Measurements from ENCODE around the gene POLG2. TPM values are rescaled to one million over a fixed set of nuclear protein-coding genes. Genes with fewer than 3 reads are reported as not detected.
"Not testable (repeated sequence)": the region's sequence is repeated elsewhere in the genome, so short reads cannot be mapped to it uniquely, and the experiment has no call there.

Gene POLG2
- total RNA-seq, 4 donors from 2014 or later, result 4.8 to 10.8 (median 6.3) TPM

GRCh38 chr17:64471440-64471839, 25.4 kb downstream of the POLG2 start:
- TF ChIP-seq POLR2A (IDR thresholded peaks at IDR 0.05), result no peak
- TF ChIP-seq POLR2AphosphoS5 (IDR thresholded peaks at IDR 0.05), result no peak
- TF ChIP-seq CTCF (IDR thresholded peaks at IDR 0.05), result no peak
- no peak for TF ChIP-seq EP300 (IDR thresholded peaks at IDR 0.05; ENCODE audit: low read depth)
- intact Hi-C loops (cut with DNase I; ENCODE audit: low total_unique reads), result no loop called here
- Histone ChIP-seq H3K4me1 (no peaks in the 10 kb centered on the region), H3K4me3 (no peak overlapping the region), H3K9me3 (no peaks in the 10 kb centered on the region), H3K27ac (no peak overlapping the region), H3K36me3 (no peaks in the 10 kb centered on the region), H3K27me3 (no peaks in the 10 kb centered on the region)
- 92% methylated on average over 3 of the region's 3 CpGs; no CpG with 5 or more reads in 1 of the 2 donors for WGBS, 2 donors (ENCODE audit: low coverage in 1 of 2)
- no peak for DNase-seq
- in situ Hi-C loops (cut with MboI; ENCODE audit: low pct_ligation_motif_present in 1 of 4, low pct_unique_long_range_greater_than_20kb in 1 of 4, low sequenced_read_pairs in 3 of 4), result no loop called here

GRCh38 chr17:64470625-64471024, 26.2 kb downstream of the POLG2 start:
- no peak for TF ChIP-seq POLR2AphosphoS5 (IDR thresholded peaks at IDR 0.05)
- no peak for TF ChIP-seq POLR2A (IDR thresholded peaks at IDR 0.05)
- no peak for TF ChIP-seq CTCF (IDR thresholded peaks at IDR 0.05)
- no peak for TF ChIP-seq EP300 (IDR thresholded peaks at IDR 0.05; ENCODE audit: low read depth)
- intact Hi-C loops (cut with DNase I; ENCODE audit: low total_unique reads), result no loop called here
- Histone ChIP-seq H3K27ac (no peak overlapping the region), H3K27me3 (no peaks in the 10 kb centered on the region), H3K4me3 (no peak overlapping the region), H3K9me3 (no peaks in the 10 kb centered on the region), H3K4me1 (no peaks in the 10 kb centered on the region), H3K36me3 (no peaks in the 10 kb centered on the region)
- in situ Hi-C loops (cut with MboI; ENCODE audit: low pct_ligation_motif_present in 1 of 4, low pct_unique_long_range_greater_than_20kb in 1 of 4, low sequenced_read_pairs in 3 of 4), result no loop called here
- DNase-seq, result no peak
- 82 to 100% methylated on average over 1 to 4 of the region's 4 CpGs for WGBS, 2 donors (ENCODE audit: low coverage in 1 of 2)

DNA sequence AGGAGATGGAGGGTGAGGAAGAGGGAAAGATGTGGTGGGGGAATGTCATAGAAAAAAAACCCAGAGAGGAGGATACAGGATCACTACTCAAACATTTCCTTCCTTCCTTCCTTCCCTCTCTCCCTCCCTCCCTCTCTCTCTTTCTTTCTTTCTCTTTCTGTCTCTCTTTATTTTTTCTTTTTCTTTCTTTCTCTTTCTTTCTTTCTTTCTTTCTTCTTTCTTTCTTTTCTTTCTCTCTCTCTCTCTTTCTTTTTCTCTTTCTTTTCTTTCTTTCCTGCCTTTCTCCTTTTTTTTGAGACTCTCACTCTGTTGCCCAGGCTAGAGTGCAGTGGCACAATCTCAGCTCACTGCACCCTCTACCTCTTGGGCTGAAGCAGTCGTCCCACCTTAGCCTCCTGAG, 30.0 kb downstream of the POLG2 start:
- H3K4me3 ChIP-seq; intact Hi-C loops (cut with DNase I; ENCODE audit: low total_unique reads); in situ Hi-C loops (cut with MboI; ENCODE audit: low pct_ligation_motif_present in 1 of 4, low pct_unique_long_range_greater_than_20kb in 1 of 4, low sequenced_read_pairs in 3 of 4); H3K9me3 ChIP-seq; H3K27me3 ChIP-seq; H3K4me1 ChIP-seq; H3K36me3 ChIP-seq; H3K27ac ChIP-seq; DNase-seq: not testable (repeated sequence)
- 83 to 85% methylated on average over 1 of the region's 1 CpG for WGBS, 2 donors (ENCODE audit: low coverage in 1 of 2)

- H3K4me3 ChIP-seq, result no peak overlapping the region
- in situ Hi-C loops (cut with MboI; ENCODE audit: low pct_ligation_motif_present in 1 of 4, low pct_unique_long_range_greater_than_20kb in 1 of 4, low sequenced_read_pairs in 3 of 4) (no loop called here), intact Hi-C loops (cut with DNase I; ENCODE audit: low total_unique reads) (no loop called here)
- H3K4me1 ChIP-seq, result no peaks in the 10 kb centered on the region
- TF ChIP-seq EP300 (IDR thresholded peaks at IDR 0.05; ENCODE audit: low read depth), result no peak
- no peak for DNase-seq
- H3K36me3 ChIP-seq, result no peaks in the 10 kb centered on the region
- 47 to 71% methylated on average over 3 to 9 of the region's 9 CpGs for WGBS, 2 donors (ENCODE audit: low coverage in 1 of 2)
- H3K27ac ChIP-seq, result no peak overlapping the region
- no peaks in the 10 kb centered on the region for H3K27me3 ChIP-seq
- no peaks in the 10 kb centered on the region for H3K9me3 ChIP-seq
Observed at GRCh38 chr17:64466019-64466735, 30.7 kb downstream of the POLG2 start.

- no peak overlapping the region for H3K27ac ChIP-seq
- H3K4me3 ChIP-seq, result no peak overlapping the region
- WGBS, 2 donors (ENCODE audit: low coverage in 1 of 2), result 74 to 78% methylated on average over 6 of the region's 6 CpGs
- H3K36me3 ChIP-seq, result no peaks in the 10 kb centered on the region
- no peak for DNase-seq
- peaks cover 0 to 1% (median 0%) of the 10 kb centered on the region in 4 donors for H3K4me1 ChIP-seq
- H3K27me3 ChIP-seq, result no peaks in the 10 kb centered on the region
- no peaks in the 10 kb centered on the region for H3K9me3 ChIP-seq
- intact Hi-C loops (cut with DNase I; ENCODE audit: low total_unique reads) (no loop called here), in situ Hi-C loops (cut with MboI; ENCODE audit: low pct_ligation_motif_present in 1 of 4, low pct_unique_long_range_greater_than_20kb in 1 of 4, low sequenced_read_pairs in 3 of 4) (no loop called here)
- TF ChIP-seq CTCF (IDR thresholded peaks at IDR 0.05) (no peak), POLR2AphosphoS5 (IDR thresholded peaks at IDR 0.05) (no peak), EP300 (IDR thresholded peaks at IDR 0.05; ENCODE audit: low read depth) (no peak), POLR2A (IDR thresholded peaks at IDR 0.05) (no peak)
Observed at GRCh38 chr17:64461788-64462187, 35.1 kb downstream of the POLG2 start.
